ENCODE data around the gene FGD2. TPM values are rescaled to one million over a fixed set of nuclear protein-coding genes. Genes with fewer than 3 reads are reported as not detected.

The FGD2 gene
- total RNA-seq, 1 experiment from 2014 or later, result 0.10 TPM

GRCh38 chr6:36963451-36964290, 41.8 kb upstream of the FGD2 start (continued):
- TF ChIP-seq, protein P1, sequence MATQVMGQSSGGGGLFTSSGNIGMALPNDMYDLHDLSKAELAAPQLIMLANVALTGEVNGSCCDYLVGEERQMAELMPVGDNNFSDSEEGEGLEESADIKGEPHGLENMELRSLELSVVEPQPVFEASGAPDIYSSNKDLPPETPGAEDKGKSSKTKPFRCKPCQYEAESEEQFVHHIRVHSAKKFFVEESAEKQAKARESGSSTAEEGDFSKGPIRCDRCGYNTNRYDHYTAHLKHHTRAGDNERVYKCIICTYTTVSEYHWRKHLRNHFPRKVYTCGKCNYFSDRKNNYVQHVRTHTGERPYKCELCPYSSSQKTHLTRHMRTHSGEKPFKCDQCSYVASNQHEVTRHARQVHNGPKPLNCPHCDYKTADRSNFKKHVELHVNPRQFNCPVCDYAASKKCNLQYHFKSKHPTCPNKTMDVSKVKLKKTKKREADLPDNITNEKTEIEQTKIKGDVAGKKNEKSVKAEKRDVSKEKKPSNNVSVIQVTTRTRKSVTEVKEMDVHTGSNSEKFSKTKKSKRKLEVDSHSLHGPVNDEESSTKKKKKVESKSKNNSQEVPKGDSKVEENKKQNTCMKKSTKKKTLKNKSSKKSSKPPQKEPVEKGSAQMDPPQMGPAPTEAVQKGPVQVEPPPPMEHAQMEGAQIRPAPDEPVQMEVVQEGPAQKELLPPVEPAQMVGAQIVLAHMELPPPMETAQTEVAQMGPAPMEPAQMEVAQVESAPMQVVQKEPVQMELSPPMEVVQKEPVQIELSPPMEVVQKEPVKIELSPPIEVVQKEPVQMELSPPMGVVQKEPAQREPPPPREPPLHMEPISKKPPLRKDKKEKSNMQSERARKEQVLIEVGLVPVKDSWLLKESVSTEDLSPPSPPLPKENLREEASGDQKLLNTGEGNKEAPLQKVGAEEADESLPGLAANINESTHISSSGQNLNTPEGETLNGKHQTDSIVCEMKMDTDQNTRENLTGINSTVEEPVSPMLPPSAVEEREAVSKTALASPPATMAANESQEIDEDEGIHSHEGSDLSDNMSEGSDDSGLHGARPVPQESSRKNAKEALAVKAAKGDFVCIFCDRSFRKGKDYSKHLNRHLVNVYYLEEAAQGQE (IDR thresholded peaks at IDR 0.05; ENCODE audit: low read depth), result no peak
- TF ChIP-seq, protein P2, sequence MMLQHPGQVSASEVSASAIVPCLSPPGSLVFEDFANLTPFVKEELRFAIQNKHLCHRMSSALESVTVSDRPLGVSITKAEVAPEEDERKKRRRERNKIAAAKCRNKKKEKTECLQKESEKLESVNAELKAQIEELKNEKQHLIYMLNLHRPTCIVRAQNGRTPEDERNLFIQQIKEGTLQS (IDR thresholded peaks at IDR 0.05), result no peak
- no peak for TF ChIP-seq CEBPB (IDR thresholded peaks at IDR 0.05; ENCODE audit: low read depth)
- no peak for TF ChIP-seq YY1 (IDR thresholded peaks at IDR 0.05; ENCODE audit: extremely low read depth, insufficient replicate concordance, low read depth, low read length)
- TF ChIP-seq CBX3 (IDR thresholded peaks at IDR 0.05; ENCODE audit: low read depth), result no peak
- no peak for TF ChIP-seq ZFX (IDR thresholded peaks at IDR 0.05)

- no peak overlapping the region for H3K4me2 ChIP-seq (ENCODE audit: low read length)
- H3K9me3 ChIP-seq (ENCODE audit: control insufficient read depth in 1 of 2, insufficient read depth in 1 of 2, low read depth in 1 of 2, low read length in 2 of 2), result no peaks in the 10 kb centered on the region
- no peaks in the 10 kb centered on the region for H4K20me1 ChIP-seq (ENCODE audit: insufficient read depth)
- POLR2A ChIA-PET, result no interaction called here
- peaks cover 8 to 19% of the 10 kb centered on the region in 2 experiments; a peak in 2 of 4 replicates for H3K36me3 ChIP-seq (ENCODE audit: control insufficient read depth in 1 of 2, insufficient read depth in 2 of 2, low read length in 2 of 2)
- no peak for DNase-seq (ENCODE audit: low read depth, low spot score)
- H3K27ac ChIP-seq (ENCODE audit: low read depth, low read length), result no peak overlapping the region; the same call in 1 of the 2 replicates
- RAD21 ChIA-PET (ENCODE audit: low non-redundant PET in 1 of 2, low total read pairs in 2 of 2, uncharacterized antibody in 2 of 2, unreplicated experiment in 2 of 2), result no interaction called here
- CTCF ChIA-PET, result no interaction called here
- ATAC-seq, result no peak
- H3K4me1 ChIP-seq (ENCODE audit: control insufficient read depth in 1 of 2, insufficient read depth in 2 of 2, low read length in 2 of 2), result peaks cover 15 to 36% of the 10 kb centered on the region in 2 experiments
- H3K9me2 ChIP-seq (ENCODE audit: insufficient read depth), result no peaks in the 10 kb centered on the region
- H3K9ac ChIP-seq (ENCODE audit: low read length), result no peak overlapping the region
- no peak overlapping the region for H3K4me3 ChIP-seq (replicated peaks in 1 of 2; ENCODE audit: low read depth in 1 of 2, low read length in 2 of 2)
- no peaks in the 10 kb centered on the region for H3K27me3 ChIP-seq (ENCODE audit: insufficient read depth, low read length)
- no peak overlapping the region for H2AFZ ChIP-seq (ENCODE audit: low read depth, low read length, poor library complexity, severe bottlenecking)
- BruUV-seq (replicated peaks), result no TSS peak
- intact Hi-C loops (cut with micrococcal nuclease), result no loop called here
- H3K79me2 ChIP-seq (ENCODE audit: insufficient read depth, low read length), result no peaks in the 10 kb centered on the region
- TF ChIP-seq, protein P3, sequence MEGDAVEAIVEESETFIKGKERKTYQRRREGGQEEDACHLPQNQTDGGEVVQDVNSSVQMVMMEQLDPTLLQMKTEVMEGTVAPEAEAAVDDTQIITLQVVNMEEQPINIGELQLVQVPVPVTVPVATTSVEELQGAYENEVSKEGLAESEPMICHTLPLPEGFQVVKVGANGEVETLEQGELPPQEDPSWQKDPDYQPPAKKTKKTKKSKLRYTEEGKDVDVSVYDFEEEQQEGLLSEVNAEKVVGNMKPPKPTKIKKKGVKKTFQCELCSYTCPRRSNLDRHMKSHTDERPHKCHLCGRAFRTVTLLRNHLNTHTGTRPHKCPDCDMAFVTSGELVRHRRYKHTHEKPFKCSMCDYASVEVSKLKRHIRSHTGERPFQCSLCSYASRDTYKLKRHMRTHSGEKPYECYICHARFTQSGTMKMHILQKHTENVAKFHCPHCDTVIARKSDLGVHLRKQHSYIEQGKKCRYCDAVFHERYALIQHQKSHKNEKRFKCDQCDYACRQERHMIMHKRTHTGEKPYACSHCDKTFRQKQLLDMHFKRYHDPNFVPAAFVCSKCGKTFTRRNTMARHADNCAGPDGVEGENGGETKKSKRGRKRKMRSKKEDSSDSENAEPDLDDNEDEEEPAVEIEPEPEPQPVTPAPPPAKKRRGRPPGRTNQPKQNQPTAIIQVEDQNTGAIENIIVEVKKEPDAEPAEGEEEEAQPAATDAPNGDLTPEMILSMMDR (IDR thresholded peaks at IDR 0.05 in 2 of 3, conservative IDR thresholded peaks at IDR 0.05 in 1 of 3; ENCODE audit: borderline replicate concordance in 1 of 3, insufficient read depth in 1 of 3, low read depth in 2 of 3, low read length in 2 of 3), result no peak
Observed at GRCh38 chr6:36964349-36964748, 41.1 kb upstream of the FGD2 start.
